Astrocyte of the cerebellum (primary cell): Measurements from ENCODE around the gene DOCK2.
"Not testable (repeated sequence)": the region's sequence is repeated elsewhere in the genome, so short reads cannot be mapped to it uniquely, and the experiment has no call there.

ENCODE experiments used
- DNase-seq: peaks from one replicate; pipeline ENCODE4 v3.0.0-alpha.2; 2011; ENCODE audit warnings: low read depth
- H3K4me3 ChIP-seq: 2 replicates; pipeline ENCODE4 v1.5.1; 2011; ENCODE audit warnings: mild to moderate bottlenecking, low read depth, low read length, moderate library complexity
- in situ Hi-C: cut with HindIII; loops from 2 replicates; pipeline ENCODE4 v1.10.0; 2017; ENCODE audit warnings: low sequenced_read_pairs
- TF ChIP-seq, protein P1 (sequence below): IDR thresholded peaks from 2 replicates; pipeline ENCODE4 v1.5.1; 2012; ENCODE audit warnings: low read length, low read depth, moderate library complexity, mild to moderate bottlenecking; ENCODE audit errors: missing control alignments

Gene DOCK2

DNA sequence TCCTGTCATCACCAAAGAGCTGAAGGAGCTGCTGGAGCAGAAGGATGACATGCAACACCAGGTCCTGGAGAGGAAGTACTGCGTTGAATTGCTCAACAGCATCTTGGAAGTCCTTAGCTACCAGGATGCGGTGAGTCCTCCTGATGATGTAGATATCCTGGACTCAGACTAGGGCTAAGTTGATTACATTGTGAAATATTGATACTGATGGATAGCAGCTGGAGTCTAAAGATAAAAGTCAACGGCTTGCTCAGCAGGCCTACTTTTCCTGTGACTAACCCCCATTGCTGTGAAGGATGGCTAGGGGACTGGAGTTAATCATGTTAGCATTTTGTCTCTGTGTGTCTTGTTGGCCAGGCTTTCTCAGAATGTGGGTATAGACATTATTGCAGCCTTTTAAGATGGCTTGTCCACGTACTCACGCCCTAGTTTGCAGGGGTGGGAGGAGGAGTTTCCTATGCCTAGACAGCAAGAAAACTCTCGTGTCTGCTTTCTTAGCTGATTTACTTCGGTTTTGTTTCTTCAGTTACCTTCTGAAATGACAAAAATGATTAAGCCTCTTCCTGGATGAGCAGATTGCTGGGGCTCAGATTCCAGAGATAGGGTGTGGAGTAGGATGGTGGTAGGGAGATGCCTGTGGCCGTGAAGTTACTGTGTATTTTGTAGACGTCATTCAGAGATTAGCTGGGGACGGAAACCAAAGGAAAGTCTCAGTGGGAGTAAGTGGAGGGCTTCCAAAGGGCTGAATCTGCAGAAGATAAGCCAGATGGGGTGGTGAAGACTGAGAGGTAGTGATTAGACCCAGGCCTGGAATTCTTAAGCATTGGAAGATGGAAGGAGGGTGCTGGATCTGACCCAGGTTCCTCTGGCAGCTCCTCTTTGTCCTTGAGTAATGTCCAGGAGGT lies 166.3 kb downstream of the DOCK2 start:
- no peak overlapping the region for H3K4me3 ChIP-seq
- TF ChIP-seq, protein P1, sequence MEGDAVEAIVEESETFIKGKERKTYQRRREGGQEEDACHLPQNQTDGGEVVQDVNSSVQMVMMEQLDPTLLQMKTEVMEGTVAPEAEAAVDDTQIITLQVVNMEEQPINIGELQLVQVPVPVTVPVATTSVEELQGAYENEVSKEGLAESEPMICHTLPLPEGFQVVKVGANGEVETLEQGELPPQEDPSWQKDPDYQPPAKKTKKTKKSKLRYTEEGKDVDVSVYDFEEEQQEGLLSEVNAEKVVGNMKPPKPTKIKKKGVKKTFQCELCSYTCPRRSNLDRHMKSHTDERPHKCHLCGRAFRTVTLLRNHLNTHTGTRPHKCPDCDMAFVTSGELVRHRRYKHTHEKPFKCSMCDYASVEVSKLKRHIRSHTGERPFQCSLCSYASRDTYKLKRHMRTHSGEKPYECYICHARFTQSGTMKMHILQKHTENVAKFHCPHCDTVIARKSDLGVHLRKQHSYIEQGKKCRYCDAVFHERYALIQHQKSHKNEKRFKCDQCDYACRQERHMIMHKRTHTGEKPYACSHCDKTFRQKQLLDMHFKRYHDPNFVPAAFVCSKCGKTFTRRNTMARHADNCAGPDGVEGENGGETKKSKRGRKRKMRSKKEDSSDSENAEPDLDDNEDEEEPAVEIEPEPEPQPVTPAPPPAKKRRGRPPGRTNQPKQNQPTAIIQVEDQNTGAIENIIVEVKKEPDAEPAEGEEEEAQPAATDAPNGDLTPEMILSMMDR: no peak
- in situ Hi-C loops: no loop called here
- peak; percentile 53 for DNase-seq

DNA sequence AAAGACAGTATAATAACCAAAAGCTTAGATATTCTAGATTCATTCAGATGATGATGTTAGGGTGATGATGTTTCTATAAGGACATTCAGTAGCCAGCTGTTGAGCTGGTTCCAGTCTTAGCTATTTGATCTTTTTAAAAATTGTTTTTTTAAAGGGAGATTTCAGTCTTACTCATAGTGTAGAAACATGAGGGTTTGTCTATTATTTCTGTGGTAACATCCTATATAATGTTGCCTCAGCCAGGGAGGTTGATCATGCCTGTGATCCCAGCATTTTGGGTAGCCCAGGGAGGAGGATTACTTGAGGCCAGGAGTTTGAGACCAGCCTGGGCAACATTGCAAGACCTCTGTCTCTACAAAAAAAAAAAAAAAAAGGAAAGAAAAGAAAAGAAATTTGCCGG lies 167.8 kb downstream of the DOCK2 start:
- in situ Hi-C loops: no loop called here
- no peak for DNase-seq
- no peak overlapping the region for H3K4me3 ChIP-seq
- TF ChIP-seq, protein P1: no peak

DNA sequence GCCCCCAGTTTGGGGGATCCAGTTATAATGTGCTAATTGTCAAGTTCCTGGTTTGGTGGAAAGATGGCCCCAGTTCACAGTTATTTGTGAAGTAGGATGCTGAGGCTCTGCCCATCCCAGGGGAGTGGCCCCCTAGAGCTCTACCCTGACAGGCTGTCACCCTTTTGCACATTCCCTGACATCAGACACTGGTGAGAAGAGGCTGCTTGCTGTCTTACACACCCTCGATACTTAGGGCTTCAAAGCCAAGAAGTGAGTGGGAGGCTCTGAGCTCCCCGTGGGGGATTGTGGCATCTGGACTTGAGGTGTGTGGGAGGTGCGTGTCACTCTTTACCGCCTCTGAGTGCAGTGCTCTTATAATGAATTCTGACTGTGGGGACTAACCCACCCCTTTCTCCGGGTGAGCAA lies 168.5 kb downstream of the DOCK2 start:
- DNase-seq: no peak
- H3K4me3 ChIP-seq: no peak overlapping the region
- in situ Hi-C loops: no loop called here
- TF ChIP-seq, protein P1: no peak

DNA sequence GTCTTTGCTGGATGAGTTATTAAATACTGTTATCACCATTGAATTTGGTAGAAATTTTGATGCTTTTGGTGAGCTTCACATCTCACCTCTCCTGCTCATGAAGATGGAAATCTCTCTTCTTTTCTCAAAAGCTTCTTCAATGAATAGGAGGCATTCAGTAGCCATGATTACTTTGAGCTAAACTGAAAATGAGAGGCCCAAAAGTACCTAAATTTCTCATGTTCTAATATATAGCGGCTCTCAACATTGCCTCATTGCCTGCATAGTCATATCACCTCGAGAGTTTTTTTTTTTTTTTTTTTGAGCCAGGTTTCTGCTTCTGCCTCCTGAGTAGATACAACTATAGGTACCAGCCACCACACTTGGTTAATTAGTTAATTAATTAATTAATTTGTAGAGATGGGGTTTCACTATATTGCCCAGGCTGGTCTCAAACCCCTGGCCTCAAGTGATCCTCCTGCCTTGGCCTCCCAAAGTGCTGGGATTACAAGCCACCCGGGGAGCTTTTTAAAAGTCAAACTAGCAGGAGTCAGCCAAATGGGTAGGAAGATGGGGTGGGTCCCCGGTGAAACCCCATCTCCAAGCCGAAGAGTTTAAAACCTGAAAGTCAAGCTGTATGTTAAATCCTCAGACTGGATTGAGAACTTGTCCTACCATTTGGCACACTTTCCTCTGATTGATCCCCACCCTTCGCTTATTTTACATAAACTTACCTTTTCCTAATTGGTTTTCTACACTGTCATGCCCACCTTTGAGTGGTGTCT lies 169.0 kb downstream of the DOCK2 start:
- no peak for DNase-seq
- H3K4me3 ChIP-seq: no peak overlapping the region
- in situ Hi-C loops: no loop called here
- TF ChIP-seq, protein P1: no peak

DNA sequence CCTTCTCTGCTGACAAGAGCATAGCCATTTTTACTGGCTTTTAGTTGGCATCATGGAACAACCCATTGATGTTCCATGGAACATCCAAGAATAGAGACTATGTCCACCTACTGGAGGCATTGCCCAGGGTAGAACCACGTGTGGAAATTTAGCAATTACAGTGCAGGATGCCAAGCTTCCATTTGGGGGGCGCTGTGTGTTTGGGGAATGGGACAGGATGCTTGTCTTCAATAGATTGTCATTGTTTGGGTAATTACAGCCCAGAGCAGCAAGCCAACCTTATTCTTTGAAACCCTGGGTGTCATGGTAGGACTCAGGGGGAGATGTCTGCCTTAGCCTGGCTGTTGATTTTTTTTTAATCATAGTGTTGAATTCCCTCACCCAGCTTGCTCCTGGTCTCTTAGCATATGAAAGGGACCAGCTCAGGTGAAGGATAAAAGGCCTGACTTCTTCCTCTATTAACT lies 171.1 kb downstream of the DOCK2 start:
- no peak for DNase-seq
- no peak overlapping the region for H3K4me3 ChIP-seq
- TF ChIP-seq, protein P1: no peak
- in situ Hi-C loops: no loop called here

DNA sequence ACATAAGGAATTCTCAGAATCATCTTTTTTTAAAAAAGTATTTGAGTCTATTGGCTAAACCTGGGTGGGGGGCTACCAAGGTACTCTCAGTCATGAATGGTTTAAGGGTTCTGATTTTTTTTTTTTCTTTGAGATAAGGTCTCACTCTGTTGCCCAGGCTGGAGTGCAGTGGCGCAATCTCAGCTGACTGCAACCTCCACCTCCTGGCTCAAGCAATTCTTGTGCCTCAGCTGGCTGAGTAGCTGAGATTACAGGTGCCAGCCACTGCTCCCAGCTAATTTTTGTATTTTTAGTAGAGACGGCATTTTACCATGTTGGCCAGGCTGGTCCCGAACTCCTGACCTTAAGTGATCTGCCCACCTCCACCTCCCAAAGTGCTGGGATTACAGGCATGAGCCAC lies 171.8 kb downstream of the DOCK2 start:
- H3K4me3 ChIP-seq, in situ Hi-C loops: not testable (repeated sequence)

DNA sequence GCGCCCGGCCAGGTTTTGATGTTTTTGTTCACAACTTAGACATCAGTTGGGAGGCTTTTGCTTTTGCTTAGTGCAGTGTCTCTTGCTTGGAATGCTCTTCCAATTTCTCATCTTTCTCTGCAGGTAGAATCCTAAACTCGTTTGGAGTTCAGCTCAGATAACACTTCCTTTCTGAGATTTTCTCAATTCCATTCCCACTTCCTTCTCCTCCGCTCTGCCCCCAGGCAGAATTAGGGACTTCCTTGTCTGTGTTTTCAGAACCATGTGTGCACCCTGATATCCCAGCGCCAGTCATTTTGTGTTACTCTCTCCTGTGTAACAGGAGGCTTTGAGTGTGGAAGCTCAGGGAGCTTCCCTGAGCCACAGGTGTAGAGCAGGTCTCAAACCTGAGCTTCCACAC lies 172.2 kb downstream of the DOCK2 start:
- DNase-seq: no peak
- TF ChIP-seq, protein P1: no peak
- in situ Hi-C loops: no loop called here
- no peak overlapping the region for H3K4me3 ChIP-seq

More for the DNA sequence above, 171.8 kb downstream of the DOCK2 start:
- not testable (repeated sequence) for DNase-seq
